Measurements from ENCODE around the gene TRIOBP.

Gene TRIOBP

DNA sequence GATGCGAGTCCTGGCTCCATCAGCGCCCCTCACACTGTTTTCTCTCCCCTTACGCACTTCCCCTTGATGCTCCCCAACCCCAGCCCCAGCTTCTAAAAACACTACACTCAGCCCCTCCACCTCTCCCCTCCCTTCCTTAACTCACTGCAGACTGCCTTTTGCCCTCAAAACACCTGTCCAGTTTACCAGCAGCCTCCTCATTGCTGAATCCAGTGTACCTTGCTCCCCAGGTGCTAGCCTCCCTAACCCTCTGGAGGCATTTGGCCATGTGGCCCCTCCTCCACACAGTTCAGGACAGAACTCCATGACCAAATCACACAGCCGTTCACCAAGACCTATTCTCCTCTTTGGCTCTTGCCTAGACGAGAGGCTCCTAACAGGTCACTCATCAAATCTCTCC is 123.5 kb downstream of the TRIOBP start:
- no peak for TF ChIP-seq CTCF (IDR thresholded peaks at IDR 0.05; ENCODE audit: low read depth, low read length, missing control alignments)
- H3K4me3 ChIP-seq (replicated peaks; ENCODE audit: low read depth, low read length) = no peak overlapping the region
- no peak for DNase-seq (ENCODE audit: extremely low read depth, low read depth)

DNA sequence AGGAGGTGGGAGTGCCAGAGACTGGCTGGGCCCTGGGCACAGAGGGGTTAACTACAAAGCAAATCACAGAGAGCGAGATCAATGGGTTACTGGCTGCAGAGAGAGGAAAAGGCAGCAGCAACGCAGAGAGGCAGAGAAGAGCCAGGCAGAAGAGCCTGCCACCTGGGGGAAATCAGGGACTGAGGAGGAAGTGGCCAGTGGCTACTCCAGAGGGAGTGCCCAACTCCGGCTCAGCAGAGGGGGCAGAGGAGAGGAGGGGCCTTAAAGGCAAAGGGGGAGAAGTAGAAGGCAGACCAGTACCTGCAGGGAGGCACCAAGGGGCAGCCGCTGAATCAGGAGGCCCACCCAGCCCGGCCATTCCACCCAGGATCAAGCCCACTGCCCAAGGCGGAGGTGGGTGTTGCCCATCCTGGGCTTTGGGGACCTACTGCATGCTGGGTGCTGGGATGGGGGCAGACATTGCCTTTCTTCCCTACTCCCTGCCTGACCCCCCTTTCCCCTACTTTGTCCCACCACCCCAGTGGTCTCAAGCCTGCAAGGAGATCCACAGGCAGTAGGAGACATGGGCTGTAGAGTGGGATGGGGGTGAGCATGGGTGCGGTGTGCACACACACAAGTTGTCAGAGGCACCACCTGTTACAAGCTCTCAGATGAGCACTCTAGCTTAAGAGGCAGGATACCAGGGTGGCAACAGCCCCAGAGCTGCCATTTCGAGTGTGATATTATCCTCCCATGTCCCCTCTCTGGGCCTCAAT is 125.4 kb downstream of the TRIOBP start:
- no peak overlapping the region for H3K4me3 ChIP-seq (replicated peaks; ENCODE audit: low read depth, low read length)
- TF ChIP-seq CTCF (IDR thresholded peaks at IDR 0.05; ENCODE audit: low read depth, low read length, missing control alignments) = no peak
- DNase-seq (ENCODE audit: extremely low read depth, low read depth) = no peak

DNA sequence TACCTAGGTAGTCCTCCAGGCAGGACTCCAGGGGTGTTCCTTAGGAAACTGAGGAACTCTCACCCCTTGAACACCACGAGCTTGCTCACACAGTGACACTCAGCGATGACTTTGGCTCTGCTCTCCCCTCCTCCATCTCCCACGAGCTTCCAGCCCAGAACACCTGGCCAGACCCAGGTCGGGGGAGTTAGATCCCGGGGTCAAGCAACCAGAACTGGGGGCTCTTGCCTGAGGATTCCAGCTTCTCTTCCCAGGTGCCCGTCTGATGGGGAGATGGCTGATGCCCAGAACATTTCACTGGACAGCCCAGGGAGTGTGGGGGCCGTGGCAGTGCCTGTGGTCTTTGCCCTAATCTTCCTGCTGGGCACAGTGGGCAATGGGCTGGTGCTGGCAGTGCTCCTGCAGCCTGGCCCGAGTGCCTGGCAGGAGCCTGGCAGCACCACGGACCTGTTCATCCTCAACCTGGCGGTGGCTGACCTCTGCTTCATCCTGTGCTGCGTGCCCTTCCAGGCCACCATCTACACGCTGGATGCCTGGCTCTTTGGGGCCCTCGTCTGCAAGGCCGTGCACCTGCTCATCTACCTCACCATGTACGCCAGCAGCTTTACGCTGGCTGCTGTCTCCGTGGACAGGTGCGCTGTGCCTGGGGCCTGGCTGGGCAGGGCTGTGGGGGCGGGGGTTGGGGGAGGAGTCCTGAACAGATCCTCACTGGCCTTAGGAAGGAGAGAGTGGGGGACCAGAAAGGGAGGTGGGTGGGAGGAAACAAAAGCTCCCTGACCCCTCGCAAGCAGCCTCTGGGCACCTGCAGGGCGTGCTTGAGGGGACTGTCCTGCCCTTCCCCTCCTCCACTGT is 126.5 kb downstream of the TRIOBP start, which contains the start of gene GALR3:
TSS of gene GALR3 (plus strand) at position 249 of the 852 bp plus-strand sequence. CDS start at position 274, 25 bp downstream.
- DNase-seq (ENCODE audit: extremely low read depth, low read depth) = no peak
- H3K4me3 ChIP-seq (replicated peaks; ENCODE audit: low read depth, low read length) = no peak within 1 kb of the TSS

DNA sequence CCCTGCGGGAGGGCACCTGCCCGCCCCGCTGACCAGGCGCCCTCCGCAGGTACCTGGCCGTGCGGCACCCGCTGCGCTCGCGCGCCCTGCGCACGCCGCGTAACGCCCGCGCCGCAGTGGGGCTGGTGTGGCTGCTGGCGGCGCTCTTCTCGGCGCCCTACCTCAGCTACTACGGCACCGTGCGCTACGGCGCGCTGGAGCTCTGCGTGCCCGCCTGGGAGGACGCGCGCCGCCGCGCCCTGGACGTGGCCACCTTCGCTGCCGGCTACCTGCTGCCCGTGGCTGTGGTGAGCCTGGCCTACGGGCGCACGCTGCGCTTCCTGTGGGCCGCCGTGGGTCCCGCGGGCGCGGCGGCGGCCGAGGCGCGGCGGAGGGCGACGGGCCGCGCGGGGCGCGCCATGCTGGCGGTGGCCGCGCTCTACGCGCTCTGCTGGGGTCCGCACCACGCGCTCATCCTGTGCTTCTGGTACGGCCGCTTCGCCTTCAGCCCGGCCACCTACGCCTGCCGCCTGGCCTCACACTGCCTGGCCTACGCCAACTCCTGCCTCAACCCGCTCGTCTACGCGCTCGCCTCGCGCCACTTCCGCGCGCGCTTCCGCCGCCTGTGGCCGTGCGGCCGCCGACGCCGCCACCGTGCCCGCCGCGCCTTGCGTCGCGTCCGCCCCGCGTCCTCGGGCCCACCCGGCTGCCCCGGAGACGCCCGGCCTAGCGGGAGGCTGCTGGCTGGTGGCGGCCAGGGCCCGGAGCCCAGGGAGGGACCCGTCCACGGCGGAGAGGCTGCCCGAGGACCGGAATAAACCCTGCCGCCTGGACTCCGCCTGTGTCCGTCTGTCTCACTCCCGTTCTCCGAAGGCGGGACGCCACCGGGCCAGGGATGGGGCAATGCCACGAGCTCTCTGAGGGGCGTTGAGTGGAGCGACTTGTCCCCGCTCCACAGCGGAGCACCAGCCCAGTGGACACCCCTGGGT is 128.1 kb downstream of the TRIOBP start:
- no peak for DNase-seq (ENCODE audit: extremely low read depth, low read depth)

More for the DNA sequence above, 126.5 kb downstream of the TRIOBP start, which contains the start of gene GALR3:
- no peak for TF ChIP-seq CTCF (IDR thresholded peaks at IDR 0.05; ENCODE audit: low read depth, low read length, missing control alignments)

More for the DNA sequence above, 128.1 kb downstream of the TRIOBP start:
- TF ChIP-seq CTCF (IDR thresholded peaks at IDR 0.05; ENCODE audit: low read depth, low read length, missing control alignments) = no peak
- no peak overlapping the region for H3K4me3 ChIP-seq (replicated peaks; ENCODE audit: low read depth, low read length)

All from HFF-Myc (cell line).